ENCODE results near the gene FUT6. TPM values are rescaled to one million over a fixed set of nuclear protein-coding genes. Genes with fewer than 3 reads are reported as not detected.

FUT6 gene
- total RNA-seq, 1 donor from 2014 or later, result not detected

DNA sequence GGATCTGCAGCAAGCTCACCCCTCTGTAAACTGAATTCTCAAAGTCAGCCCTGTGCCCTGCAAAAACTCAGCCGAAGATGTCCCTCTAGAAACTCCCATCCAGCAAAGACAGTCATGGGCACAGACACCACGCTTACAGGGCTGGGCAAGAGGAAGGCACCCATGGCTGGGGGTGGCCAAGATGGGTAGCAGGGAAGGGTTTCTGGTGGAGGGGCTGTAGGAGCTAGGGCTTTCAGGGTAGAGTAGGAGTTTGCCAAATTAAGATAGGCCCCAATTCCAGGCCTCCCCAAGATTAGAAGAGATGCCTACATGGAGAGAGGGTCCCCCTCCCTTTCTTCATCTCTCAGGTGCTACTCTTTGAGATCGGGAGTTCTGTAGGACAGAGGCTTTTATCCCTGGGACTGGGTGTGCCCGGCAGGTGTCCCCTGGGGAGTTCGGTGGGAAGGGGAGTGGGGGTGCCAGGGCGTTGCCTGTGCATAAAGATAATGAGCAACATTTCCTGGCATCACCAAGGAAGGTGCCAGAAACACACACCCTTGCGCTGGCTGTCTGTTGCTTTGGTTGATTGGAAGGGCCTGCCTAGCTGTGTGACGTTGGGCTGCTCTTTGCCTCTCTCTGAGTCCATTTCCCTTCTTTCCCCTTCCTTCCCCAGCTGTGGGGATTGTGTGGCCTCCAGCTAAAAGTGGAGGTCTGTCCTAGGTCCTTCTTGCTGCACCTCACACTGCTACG is 25.2 kb downstream of the FUT6 start:
- Mint-ChIP-seq H3K27me3 (ENCODE audit: low read depth) (peaks cover 14% of the 10 kb centered on the region), H3K4me3 (no peak overlapping the region), H3K27ac (ENCODE audit: unreplicated experiment) (peak overlapping the region; percentile 14), H3K4me1 (no peaks in the 10 kb centered on the region), H3K36me3 (ENCODE audit: low read depth) (no peaks in the 10 kb centered on the region), H3K9me3 (no peaks in the 10 kb centered on the region)
- DNase-seq (ENCODE audit: low read depth, low spot score), result no peak
- TF ChIP-seq, protein P1, sequence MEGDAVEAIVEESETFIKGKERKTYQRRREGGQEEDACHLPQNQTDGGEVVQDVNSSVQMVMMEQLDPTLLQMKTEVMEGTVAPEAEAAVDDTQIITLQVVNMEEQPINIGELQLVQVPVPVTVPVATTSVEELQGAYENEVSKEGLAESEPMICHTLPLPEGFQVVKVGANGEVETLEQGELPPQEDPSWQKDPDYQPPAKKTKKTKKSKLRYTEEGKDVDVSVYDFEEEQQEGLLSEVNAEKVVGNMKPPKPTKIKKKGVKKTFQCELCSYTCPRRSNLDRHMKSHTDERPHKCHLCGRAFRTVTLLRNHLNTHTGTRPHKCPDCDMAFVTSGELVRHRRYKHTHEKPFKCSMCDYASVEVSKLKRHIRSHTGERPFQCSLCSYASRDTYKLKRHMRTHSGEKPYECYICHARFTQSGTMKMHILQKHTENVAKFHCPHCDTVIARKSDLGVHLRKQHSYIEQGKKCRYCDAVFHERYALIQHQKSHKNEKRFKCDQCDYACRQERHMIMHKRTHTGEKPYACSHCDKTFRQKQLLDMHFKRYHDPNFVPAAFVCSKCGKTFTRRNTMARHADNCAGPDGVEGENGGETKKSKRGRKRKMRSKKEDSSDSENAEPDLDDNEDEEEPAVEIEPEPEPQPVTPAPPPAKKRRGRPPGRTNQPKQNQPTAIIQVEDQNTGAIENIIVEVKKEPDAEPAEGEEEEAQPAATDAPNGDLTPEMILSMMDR (conservative IDR thresholded peaks at IDR 0.05), result no peak

DNA sequence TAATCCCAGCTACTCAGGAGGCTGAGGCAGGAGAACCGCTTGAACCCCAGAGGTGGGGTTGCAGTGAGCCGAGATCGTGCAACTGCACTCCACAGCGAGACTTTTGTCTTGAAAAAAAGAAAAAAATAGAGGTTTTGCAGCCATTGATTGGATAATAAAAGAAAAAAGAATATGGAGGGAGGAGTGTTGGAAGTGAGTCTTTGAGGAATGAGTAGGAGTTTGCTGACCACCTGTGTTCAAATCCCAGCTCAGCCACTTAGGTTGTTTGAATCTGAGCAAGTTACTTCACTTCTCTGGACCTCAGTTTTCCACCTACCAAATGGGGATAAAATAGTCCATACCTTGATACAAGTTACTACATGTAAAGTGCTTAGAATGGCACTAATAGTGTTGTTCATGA is 28.4 kb downstream of the FUT6 start:
- Mint-ChIP-seq H3K4me3 (no peak overlapping the region), H3K27me3 (ENCODE audit: low read depth) (peaks cover 12% of the 10 kb centered on the region), H3K9me3 (no peaks in the 10 kb centered on the region), H3K27ac (ENCODE audit: unreplicated experiment) (no peak overlapping the region), H3K36me3 (ENCODE audit: low read depth) (no peaks in the 10 kb centered on the region), H3K4me1 (peaks cover 10% of the 10 kb centered on the region)
- DNase-seq (ENCODE audit: low read depth, low spot score), result no peak
- TF ChIP-seq, protein P1 (conservative IDR thresholded peaks at IDR 0.05), result no peak

- Mint-ChIP-seq H3K36me3 (ENCODE audit: low read depth) (no peaks in the 10 kb centered on the region), H3K4me1 (peaks cover 14% of the 10 kb centered on the region), H3K4me3 (no peak overlapping the region), H3K9me3 (no peaks in the 10 kb centered on the region), H3K27me3 (ENCODE audit: low read depth) (peaks cover 22% of the 10 kb centered on the region), H3K27ac (ENCODE audit: unreplicated experiment) (no peak overlapping the region)
- TF ChIP-seq, protein P1 (conservative IDR thresholded peaks at IDR 0.05), result no peak
- no peak for DNase-seq (ENCODE audit: low read depth, low spot score)
These were observed 30.0 kb downstream of the FUT6 start for GRCh38 chr19:5809469-5809868.

DNA sequence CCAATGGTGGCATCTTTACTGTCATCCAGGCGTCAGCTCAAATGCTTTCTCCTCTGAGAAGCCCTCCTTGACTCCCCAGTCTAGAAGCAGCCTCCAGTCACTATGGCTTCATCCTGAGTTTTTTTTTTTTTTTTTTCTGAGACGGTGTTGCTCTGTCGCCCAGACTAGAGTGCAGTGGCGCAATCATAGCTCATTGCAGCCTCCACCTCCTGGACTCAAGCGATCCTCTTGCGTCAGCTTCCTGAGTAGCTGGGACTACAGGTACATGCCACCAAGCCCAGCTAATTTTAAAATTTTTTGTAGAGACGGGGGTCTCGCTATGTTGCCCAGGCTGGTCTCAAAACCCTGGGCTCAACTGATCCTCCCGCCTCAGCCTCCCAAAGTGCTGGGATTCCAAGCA is 30.4 kb downstream of the FUT6 start:
- TF ChIP-seq, protein P1 (conservative IDR thresholded peaks at IDR 0.05), result no peak
- Mint-ChIP-seq H3K27me3 (ENCODE audit: low read depth) (peaks cover 27% of the 10 kb centered on the region), H3K4me3 (no peak overlapping the region), H3K36me3 (ENCODE audit: low read depth) (no peaks in the 10 kb centered on the region), H3K9me3 (no peaks in the 10 kb centered on the region), H3K27ac (ENCODE audit: unreplicated experiment) (no peak overlapping the region), H3K4me1 (peaks cover 17% of the 10 kb centered on the region)
- DNase-seq (ENCODE audit: low read depth, low spot score), result no peak

DNA sequence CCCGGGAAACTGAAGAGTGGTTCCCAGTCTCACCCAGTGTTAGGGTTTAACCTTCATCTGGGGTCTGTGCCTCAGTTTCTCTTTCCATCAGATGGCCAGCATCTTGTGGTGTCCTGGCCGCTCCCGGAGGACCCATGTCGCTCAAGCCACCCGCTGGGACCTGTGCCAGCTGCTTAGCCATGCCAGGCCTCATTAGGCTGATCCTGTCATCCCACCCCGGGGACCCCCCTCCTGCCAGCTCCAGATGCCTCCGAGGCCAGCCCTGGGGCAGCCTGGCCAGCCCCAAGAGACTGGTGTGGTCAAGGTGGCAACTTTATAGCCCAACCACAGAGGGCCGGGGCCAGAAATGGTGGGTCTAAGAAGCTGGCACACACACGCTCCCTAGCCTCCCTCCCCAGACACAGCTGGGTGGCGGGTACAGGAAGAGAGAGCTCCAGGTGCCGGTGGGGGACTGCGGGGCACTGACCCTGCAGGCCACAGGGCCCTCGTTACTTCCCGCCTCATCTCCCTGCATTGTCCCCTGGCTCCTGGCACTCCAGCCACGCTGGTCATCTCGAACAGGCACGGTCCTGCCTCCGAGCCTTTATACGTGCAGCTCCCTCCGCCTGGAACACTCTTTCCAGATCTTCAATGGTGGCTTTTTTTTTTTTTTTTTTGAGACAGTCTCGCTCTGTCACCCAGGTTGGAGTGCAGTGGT is 31.2 kb downstream of the FUT6 start:
- Mint-ChIP-seq H3K4me1 (peaks cover 25% of the 10 kb centered on the region), H3K27me3 (ENCODE audit: low read depth) (peaks cover 33% of the 10 kb centered on the region), H3K36me3 (ENCODE audit: low read depth) (no peaks in the 10 kb centered on the region), H3K4me3 (no peak overlapping the region), H3K9me3 (no peaks in the 10 kb centered on the region), H3K27ac (ENCODE audit: unreplicated experiment) (no peak overlapping the region)
- DNase-seq (ENCODE audit: low read depth, low spot score), result no peak
- TF ChIP-seq, protein P1 (conservative IDR thresholded peaks at IDR 0.05), result no peak
